ENCODE data around the gene TEAD3. TPM values are rescaled to one million over a fixed set of nuclear protein-coding genes. Genes with fewer than 3 reads are reported as not detected.

Gene TEAD3
- total RNA-seq, 1 donor = 11.2 TPM

DNA sequence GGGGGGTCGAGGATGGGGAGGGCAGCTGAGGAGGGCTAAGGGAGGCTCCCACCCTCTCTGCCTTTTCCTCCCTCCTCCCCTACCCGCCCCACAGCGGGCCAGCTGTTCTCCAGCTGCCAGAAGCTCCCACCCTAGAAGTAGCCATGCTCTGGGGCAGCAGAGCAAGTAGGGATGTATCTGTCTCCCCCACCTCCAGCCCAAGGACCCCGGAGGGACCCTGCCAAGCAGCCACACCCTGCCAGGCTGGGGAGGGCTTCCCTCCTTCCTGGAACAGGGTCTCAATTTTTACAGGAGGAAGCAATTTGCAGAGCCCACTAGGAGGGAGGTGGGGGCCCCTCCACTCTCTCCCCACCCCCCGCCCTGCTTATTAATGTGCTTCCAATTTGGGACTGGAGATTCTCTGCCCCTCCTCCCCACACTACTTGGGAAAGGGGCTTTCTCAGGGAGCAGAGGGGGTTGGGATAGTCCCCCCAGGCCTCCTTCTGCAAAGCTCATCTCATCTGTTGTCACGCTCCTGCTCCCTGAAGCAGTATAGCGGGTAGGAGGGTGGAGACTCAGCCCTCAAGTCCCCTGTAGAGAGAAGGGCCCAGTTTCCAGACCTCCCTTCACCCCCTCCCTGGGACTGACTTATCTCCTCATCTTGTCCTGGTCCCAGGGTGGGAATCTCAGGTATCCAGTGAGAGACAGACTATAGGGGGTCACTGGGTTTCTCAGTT is 4.5 kb downstream of the TEAD3 start:
- peaks cover 36% of the 10 kb centered on the region for H4K20me1 ChIP-seq (ENCODE audit: insufficient read depth, low read length)
- no peak overlapping the region for H3K4me2 ChIP-seq (ENCODE audit: insufficient read depth, low read length)
- no peaks in the 10 kb centered on the region for H3K9me3 ChIP-seq (ENCODE audit: low read depth, low read length)
- H3K4me1 ChIP-seq (ENCODE audit: insufficient read depth, low read length) = peaks cover 38% of the 10 kb centered on the region
- H3K36me3 ChIP-seq (ENCODE audit: insufficient read depth, low read length) = no peaks in the 10 kb centered on the region
- DNase-seq (ENCODE audit: insufficient read length, low spot score, missing footprints) = no peak
- H2AFZ ChIP-seq (ENCODE audit: low read length) = no peak overlapping the region
- H3K4me3 ChIP-seq (ENCODE audit: insufficient read depth, low read length) = no peak overlapping the region
- TF ChIP-seq, protein P1, sequence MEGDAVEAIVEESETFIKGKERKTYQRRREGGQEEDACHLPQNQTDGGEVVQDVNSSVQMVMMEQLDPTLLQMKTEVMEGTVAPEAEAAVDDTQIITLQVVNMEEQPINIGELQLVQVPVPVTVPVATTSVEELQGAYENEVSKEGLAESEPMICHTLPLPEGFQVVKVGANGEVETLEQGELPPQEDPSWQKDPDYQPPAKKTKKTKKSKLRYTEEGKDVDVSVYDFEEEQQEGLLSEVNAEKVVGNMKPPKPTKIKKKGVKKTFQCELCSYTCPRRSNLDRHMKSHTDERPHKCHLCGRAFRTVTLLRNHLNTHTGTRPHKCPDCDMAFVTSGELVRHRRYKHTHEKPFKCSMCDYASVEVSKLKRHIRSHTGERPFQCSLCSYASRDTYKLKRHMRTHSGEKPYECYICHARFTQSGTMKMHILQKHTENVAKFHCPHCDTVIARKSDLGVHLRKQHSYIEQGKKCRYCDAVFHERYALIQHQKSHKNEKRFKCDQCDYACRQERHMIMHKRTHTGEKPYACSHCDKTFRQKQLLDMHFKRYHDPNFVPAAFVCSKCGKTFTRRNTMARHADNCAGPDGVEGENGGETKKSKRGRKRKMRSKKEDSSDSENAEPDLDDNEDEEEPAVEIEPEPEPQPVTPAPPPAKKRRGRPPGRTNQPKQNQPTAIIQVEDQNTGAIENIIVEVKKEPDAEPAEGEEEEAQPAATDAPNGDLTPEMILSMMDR (IDR thresholded peaks at IDR 0.05; ENCODE audit: extremely low read depth, low read depth, low read length) = no peak
- H3K79me2 ChIP-seq (ENCODE audit: insufficient read depth, low read length) = peaks cover 82% of the 10 kb centered on the region
- H3K27ac ChIP-seq (ENCODE audit: low read depth, low read length) = no peak overlapping the region
- no peaks in the 10 kb centered on the region for H3K27me3 ChIP-seq (ENCODE audit: insufficient read depth, low read length)

DNA sequence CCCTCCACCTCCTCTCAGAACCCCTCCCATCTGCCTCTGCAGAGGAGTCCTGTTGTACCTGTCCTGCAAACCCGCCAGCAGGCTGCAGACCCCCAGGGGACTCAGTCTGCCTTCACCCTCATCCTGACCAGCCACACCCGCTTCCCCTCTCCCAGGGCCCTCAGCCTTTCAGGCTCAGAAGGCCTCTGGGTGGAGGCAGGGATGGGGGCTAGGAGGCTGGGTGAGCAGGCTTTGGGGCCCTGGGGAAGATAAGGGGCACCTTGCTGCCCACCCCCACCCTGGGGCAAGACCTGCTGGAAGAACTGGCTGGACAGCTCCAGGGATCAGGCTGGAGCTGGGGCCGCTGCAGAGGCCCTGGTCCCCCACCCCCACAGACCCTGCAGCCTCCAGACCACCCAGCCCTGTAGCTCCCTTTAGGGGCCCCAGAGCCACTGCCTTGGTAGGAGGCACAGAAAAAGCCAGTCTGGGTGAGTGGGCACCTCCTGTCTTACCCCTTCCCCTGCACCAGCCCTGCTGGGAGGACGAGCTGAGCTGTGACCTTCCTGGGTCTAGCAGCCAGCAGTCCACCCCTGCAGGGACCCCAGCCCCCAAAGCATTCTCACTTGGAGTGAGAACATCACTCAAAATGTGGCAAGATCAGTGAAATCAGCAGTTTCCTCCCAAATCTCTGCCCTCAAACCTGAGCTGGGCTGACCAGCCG is 5.2 kb downstream of the TEAD3 start:
- peaks cover 36% of the 10 kb centered on the region for H4K20me1 ChIP-seq (ENCODE audit: insufficient read depth, low read length)
- no peak overlapping the region for H3K4me3 ChIP-seq (ENCODE audit: insufficient read depth, low read length)
- no peaks in the 10 kb centered on the region for H3K27me3 ChIP-seq (ENCODE audit: insufficient read depth, low read length)
- H3K9me3 ChIP-seq (ENCODE audit: low read depth, low read length) = no peaks in the 10 kb centered on the region
- no peak overlapping the region for H3K27ac ChIP-seq (ENCODE audit: low read depth, low read length)
- H3K36me3 ChIP-seq (ENCODE audit: insufficient read depth, low read length) = no peaks in the 10 kb centered on the region
- TF ChIP-seq, protein P1 (IDR thresholded peaks at IDR 0.05; ENCODE audit: extremely low read depth, low read depth, low read length) = no peak
- peaks cover 87% of the 10 kb centered on the region for H3K79me2 ChIP-seq (ENCODE audit: insufficient read depth, low read length)
- H2AFZ ChIP-seq (ENCODE audit: low read length) = no peak overlapping the region
- H3K4me2 ChIP-seq (ENCODE audit: insufficient read depth, low read length) = no peak overlapping the region
- peaks cover 38% of the 10 kb centered on the region for H3K4me1 ChIP-seq (ENCODE audit: insufficient read depth, low read length)
- peak; percentile 71 for DNase-seq (ENCODE audit: insufficient read length, low spot score, missing footprints)

DNA sequence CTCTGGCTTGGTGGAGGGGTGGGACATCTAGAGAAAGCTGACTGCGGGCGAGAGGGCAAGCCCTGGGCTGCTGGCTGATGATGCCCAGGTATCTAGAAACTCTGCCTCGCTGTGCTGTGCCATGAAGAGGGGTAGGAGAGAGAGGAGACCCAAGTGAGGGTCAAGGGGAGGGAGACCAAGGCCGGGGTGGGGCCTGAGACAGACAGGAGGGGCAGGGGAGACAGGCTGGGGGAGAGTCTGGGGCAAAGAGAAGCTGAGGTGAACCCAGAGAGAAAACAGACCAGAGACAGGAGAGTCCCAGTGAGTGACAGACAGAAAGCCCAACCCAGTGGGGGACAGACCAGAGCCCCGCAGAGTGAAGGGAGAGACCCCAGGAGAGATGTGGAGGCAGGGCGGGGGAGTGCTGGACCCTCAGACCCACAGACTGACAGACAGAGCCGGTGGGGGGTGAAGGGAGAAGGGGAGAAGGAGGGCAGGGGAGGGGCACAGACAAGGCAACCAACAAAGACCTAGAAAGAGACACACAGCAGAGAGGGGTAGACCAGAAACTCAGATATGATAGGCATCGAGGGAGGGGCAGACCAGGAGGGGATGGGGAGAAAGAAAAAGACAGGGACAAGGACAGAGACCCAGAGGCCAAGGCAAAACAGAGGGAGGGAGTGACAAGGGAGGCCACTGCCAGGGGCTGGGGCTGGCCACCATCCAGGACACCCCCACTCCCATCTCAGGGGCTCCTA is 5.9 kb downstream of the TEAD3 start:
- Histone ChIP-seq H3K4me2 (ENCODE audit: insufficient read depth, low read length) (no peak overlapping the region), H4K20me1 (ENCODE audit: insufficient read depth, low read length) (peaks cover 36% of the 10 kb centered on the region), H3K4me1 (ENCODE audit: insufficient read depth, low read length) (peaks cover 37% of the 10 kb centered on the region)

More for the DNA sequence above, 5.9 kb downstream of the TEAD3 start:
- no peak overlapping the region for H3K4me3 ChIP-seq (ENCODE audit: insufficient read depth, low read length)
- peak; percentile 78 for DNase-seq (ENCODE audit: insufficient read length, low spot score, missing footprints)
- H3K36me3 ChIP-seq (ENCODE audit: insufficient read depth, low read length) = no peaks in the 10 kb centered on the region
- no peaks in the 10 kb centered on the region for H3K27me3 ChIP-seq (ENCODE audit: insufficient read depth, low read length)
- TF ChIP-seq, protein P1 (IDR thresholded peaks at IDR 0.05; ENCODE audit: extremely low read depth, low read depth, low read length) = no peak
- H3K27ac ChIP-seq (ENCODE audit: low read depth, low read length) = no peak overlapping the region
- peaks cover 91% of the 10 kb centered on the region for H3K79me2 ChIP-seq (ENCODE audit: insufficient read depth, low read length)
- no peak overlapping the region for H2AFZ ChIP-seq (ENCODE audit: low read length)
- no peaks in the 10 kb centered on the region for H3K9me3 ChIP-seq (ENCODE audit: low read depth, low read length)

All from osteoblast (primary cell).